ENCODE data around the gene VAC14.

The VAC14 gene

DNA sequence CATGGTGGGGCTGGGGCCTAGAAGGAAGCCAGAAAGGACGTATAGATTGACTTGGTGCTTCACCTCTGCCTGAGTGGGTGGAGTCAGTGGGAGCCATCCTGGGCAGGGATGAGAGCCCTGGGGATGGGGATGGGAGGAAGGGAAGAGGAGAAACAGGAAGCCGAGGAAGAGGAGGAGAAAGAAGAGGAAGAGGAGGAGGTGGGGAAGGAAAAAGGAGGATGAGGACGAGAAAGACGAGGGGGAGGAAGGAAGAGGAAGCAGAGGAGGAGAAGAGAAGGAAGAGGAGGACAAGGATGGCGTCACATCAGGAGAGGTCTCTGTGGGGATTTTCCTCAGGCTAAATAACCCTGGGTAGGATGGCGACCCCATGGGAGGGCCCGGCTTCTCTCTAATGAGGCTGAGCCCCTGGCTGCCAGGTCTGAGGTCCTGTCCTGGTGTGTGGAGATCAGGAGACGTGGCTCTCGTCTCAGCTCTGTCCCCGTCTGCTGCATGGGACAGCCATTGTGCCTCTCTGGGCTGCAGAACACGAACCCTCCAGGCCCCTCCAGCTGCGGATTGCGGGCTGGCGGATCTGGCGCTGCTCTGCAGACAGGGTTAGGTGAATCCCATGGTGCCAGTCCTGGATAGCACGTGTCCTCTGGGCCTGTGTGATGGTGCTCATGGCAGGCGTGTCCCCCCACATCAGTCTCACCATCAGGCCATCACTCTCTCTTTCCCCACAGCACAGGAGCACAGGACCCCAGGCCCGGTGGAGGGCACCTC, 79.6 kb downstream of the VAC14 start:
- no peak for DNase-seq

DNA sequence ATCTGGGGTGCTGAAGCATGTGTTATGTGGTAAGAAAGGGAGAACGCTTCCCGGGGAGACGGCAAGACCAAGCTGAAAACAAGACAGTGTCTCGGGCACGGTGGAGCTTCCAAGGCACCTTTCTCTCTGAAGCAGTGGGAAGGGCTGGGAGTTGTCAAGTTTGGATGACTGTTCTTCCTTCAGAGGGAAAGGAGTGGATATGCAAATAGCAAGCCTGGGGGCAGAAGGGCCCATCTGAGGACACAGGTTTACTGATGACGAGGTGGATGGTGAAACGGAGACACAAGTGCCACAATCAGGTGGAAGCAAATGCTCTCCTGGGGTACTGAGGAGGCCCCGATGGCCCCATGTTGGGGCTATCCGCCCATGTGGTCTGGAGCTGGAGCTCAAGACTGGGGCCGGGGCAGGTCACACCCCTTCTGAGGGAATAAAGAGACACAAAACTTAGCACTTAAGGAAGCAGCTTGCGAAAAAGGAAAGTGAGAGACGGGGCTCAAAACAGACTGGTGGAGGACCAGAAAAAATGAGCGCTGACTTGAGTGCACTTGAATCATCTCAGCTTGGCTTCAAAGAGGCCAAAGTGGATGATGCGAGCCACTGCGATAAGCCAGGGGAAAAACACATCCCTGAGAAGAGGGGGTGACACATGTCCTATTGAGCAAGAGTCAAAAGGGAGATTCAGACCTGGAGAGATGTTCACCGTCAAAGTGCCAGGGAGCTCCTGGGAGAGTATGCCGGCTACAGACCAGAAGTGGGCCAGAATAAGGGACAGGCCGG, 80.3 kb downstream of the VAC14 start:
- DNase-seq: no peak

DNA sequence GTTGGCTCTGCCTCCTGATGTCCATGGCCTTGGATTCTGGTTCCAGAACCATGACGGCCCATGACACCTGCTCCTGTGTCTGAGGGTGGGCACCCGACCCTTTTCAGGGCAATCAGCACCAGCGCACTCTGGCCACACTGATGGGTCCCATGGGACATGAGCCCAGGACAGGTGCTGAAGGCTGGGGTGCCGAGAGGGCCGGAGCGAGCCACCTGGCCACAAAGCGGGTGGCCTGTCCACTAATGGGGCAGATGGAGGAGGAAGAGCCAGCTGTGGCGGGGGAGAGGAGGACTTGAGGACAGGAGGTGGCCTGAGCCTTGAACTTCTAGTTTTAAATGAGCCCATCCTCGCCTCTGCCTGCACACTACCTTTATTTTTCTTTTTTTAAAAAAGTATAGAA, 83.9 kb downstream of the VAC14 start:
- DNase-seq: no peak

DNA sequence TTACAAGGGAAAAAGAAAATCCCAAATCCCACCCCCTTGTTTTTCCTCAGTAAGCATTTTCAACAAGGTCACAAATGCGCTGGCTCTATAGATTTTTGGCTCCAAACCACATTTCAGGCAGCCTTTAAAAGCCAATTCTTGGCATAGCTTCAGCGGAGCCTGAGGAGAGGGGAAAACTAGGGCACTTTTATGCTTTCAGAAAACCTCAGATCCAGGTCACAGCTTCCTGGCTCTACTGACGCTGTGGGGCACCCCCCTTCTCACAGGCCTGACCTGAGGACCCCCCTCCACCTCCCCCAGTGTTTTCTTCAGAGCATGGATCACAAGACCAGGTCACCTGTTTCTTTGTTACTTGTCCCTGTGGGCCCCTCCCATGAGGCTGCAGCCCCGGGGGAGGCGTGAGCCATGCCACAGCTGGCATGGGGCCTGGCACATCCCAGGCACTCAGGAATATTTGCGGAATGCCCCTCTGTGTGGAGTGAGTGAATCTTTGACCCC, 85.0 kb downstream of the VAC14 start:
- DNase-seq: no peak

DNA sequence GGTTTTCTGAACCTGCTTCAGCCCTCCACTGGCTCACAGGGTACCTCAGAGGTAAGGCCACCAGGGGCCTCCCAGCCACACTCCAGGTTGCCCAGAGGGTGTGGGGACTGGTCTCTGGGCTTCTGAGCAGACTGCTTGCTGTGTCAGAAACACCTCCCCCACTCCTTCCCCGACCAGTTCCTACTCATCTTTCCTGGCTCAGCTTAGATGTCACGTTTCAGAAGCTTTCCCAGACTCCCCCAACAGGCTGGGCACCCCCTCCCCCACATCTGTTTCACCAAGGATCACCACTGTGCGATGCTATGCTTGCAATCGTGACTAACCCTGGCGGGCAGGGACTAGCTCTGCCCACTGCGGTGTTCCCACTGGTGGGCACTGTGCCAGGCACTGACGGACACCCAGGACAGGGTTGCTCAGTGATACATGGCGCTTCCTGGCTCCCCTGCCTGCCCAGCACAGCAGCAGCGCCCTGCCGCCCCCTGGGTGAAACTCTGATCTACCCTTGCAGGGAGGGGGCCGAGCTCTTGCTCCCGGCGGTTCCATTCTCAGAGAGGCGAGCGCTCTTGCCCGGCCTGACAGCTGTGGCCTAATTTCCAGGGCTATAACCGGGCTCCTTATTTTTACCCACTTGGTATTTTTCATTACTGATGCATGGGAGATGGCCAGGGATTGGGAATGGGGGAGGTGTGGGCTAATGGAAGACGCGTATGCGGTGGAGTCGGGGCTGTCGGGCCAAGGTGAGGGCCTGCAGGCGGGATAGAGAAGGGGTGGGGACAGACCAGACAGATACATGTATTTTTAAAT, 85.7 kb downstream of the VAC14 start:
- DNase-seq: no peak

DNA sequence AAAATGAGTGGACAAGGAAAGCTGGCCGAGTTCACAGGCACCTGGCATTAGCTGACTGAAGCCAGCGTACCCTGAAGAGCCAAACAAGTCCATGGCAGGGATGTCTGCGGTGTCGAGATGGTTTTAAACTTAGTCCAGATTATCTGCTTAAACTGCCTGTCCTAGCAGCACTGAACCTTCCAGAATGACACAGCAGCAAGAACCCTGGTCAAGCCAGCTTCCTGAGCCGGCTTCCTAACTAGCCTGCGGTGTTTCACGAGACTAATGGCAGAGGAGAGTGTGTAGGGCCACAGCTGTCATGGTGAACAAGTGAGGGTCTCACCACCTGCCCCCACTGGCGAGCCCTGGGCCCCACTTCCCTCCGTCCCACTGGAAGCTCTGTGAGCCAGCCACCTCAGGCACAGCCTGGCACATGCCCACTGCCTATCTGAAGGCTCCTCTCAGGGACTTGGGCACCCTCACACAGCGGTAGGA, 86.3 kb downstream of the VAC14 start:
- no peak for DNase-seq

DNA sequence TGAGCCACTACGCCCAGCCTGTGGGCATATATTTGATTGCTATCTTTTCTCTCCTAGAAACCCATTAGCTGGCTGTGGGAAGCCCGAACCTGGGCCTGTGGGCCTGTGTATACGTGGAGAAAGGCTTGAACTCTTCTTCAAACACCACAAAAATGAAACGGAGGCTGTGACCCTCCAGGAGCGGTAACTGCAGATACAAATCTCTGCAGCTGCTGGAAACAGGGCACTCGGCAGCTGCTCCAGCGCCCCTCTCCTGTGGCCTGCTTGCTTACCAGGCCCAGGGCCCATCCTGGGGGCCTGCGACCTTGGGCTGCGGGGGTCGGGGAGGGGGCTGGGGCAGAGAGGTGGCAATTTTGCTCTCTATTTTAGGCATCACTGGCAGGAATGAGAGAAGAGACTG, 87.1 kb downstream of the VAC14 start:
- no peak for DNase-seq

DNA sequence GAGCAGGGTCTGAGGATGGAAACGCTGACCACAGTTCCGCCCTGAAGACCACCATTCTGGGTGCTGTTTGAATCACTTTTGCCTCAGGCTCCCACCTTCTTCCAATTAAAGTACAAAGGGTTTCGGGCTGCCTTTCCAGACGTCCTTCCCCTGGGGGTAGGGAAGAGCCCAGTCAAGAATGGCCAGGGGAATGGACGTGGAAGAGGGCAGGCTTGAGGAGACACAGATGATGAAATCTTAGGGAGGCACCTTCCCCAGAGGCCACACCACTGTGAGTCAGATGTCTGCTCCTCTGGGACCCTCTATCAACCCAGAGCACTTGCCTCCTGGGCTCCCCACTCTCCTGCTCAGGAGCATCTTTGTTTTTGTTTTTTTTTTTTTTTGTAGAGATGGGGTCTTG, 87.6 kb downstream of the VAC14 start:
- DNase-seq: no peak

DNA sequence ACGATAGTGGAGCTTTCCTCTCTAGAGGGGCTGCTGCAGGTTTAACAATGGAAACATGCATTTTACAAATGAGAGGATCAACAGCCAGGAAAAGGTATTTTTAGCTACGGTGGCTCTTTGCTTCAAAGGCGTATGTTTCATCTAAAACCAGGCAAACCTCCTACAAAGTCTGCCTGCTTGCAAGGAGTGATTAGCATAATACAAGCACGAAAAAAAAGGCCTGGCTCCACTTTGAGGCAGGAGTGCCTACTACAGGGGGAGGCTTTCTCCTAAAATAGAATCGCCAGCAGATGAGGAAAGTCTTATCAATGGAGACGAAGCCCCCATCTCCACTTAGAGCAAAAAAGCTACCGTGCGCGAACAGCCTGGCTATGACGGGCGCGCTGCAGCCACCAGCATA, 88.0 kb downstream of the VAC14 start:
- DNase-seq: no peak

DNA sequence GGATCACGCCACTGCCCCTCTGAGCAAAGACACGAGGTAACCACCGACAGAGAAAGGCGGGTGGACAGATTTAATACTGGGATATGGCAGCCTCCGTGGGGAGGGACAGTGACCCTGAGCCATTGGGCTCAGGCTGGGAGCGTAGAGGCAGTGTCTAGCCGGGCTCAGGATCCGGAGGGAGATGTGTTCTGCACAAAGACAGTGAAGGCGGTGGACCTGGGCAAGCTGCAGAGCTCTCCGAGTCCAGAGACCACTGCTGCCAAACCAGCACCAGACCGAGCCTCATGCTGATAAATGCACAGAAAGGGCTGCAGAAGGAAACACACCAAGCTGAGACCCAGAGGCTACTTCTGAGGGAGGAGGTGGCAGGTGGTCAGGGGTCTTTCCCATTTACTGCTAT, 88.6 kb downstream of the VAC14 start:
- DNase-seq: no peak

DNA sequence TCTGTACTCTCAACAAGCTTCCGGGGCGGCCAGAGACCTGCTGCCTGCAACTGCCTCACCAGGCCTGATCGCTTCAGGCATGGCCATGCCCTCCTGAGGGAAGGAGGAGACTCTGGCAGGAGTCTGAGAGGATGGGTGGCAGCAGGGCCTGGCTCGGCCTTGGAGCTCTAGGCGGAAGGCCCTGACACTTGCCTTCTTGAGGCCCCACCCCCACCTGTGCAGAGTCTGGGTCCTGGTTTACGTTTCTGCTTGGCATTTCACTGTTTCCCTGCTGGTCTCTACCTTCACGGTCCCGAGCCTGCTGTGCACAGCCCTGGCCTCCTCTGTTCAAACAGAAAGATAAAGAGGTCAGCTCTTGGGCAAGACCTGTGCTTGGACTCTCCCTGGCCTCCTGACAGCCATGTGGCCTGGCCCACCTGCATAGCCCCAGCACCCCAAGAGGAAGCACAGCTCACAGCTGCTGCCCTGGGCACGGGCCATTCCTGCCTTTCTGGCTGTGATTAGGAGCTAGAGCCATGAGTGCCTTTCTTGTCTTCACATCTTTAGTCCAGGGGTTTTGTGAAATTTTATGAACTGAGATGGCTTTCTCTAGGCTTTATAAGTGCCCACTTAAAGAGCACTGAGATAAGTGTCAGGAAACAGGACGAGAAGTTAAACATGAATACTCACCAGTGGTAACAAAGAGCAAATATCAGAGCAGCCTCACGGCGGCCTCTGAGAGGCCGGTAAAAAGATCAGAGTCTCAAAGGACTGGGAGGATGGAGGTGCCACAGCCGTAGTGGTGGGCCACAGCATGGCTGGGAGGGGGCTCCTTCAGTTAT, 89.5 kb downstream of the VAC14 start:
- no peak for DNase-seq

DNA sequence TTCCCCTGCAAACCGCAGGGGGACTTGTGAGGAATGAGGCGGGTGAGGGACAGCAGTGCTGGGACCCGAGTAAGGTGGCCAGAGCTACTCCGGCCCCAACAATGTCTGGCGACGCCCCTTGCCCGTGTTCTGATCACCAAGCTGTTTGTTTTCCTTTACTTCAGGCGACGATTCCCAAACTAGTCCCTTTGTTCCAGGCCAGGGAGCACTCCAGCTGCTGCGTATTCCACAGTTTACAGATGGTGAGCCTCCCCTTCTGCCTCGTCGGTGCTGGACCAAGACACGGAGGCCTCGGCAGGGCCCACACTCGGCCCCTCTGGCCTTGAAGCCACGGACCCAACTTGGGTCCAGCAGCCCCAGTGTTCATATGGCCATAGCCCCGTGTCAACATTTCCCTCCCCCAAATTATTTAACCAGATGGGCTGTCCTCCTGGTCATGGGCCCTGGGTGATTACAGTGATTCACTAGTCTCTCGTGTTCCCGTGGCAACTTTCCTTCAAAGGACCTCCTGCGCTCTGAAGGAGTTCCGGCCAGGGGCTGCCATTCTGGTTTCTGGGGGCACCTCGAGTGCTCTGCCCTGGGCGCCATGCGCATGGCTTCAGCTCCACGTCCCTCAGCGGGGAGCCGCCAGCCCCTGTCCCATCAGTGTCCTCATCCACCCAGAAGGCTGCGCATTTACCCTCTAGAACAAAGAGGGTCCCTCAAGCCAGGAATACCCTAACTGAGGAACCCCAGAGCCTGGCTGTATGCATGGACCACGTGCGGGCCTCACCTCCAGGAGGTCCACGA, 90.3 kb downstream of the VAC14 start:
- DNase-seq: no peak

DNA sequence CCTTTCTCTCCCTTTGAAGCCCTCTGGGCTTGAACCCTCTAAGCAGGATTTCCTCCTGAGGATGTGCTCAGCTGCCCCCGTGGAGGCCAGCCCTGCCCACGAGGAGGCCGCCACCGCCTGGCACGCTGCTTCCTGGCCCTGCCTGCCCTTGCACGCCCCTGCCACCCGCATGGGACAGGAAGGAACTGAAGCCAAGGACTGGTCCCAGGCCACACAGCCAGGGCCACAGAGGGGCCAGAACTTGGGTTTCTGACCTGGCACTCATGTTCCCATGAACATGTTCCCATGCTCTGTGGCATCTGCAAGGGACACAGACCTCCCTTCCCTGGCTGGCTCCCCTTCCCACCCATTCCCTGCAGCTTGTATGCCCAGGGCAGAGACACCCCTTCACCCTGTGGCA, 91.0 kb downstream of the VAC14 start:
- no peak for DNase-seq

DNA sequence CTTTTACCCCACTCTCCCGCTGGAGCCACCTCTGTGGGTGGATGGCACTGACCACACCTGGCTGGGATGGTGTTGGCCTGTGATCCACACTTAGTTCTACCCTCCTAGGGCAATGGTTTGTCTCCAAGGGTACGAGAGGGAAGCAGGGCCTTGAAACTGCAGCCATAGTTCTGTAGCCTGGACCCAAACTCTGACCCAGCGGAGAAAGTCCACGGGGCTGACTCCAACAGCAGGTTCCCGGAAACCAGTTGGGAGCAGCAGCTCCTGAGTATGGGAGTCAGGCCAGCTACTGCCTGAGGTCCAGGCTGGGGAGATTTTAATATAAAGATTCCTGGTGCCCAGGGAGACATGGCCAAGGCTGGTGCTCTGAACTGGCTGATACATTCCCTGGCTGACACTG, 91.5 kb downstream of the VAC14 start:
- no peak for DNase-seq

DNA sequence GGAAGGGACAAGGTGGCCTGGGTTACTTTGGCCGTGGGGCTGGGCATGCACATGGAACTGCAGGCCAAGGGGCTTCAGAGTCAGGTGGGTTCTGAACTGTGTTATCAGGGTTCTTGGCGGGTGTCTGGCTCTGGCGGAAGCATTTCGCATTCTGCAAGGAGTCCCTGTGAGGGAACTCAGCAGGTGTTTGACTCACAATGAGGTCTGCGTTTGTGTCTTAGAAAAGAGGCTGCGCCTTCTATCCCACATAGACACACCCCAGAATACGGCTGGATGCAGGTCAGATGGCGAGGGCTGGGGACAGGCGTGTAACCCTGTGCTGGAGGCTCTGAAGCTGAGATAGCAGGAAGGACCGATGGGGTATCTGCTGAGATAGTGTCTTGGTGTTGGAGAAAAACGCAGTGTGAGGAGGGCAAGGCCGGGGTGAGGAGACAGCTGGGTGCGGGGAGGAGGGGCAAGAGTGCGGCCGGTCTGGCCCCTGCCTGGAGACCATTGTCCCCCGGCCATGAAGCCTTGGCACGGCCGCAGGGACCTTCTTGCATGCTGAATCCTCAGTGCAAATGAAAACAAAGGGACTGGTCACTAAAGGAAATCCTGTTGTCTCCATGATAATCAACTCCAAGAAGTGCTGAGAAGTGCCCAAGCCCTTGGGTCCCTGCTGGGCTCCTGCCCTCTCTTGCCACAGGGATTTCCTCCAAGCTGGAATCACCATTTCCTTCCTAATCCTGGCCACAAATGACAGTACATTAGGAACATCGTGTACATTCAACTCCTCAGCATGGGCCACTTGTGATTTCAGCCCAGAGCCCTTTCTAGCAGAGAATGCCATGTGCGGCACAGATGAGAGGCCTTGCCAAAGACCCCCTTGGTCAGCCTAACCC, 92.4 kb downstream of the VAC14 start:
- DNase-seq: no peak

DNA sequence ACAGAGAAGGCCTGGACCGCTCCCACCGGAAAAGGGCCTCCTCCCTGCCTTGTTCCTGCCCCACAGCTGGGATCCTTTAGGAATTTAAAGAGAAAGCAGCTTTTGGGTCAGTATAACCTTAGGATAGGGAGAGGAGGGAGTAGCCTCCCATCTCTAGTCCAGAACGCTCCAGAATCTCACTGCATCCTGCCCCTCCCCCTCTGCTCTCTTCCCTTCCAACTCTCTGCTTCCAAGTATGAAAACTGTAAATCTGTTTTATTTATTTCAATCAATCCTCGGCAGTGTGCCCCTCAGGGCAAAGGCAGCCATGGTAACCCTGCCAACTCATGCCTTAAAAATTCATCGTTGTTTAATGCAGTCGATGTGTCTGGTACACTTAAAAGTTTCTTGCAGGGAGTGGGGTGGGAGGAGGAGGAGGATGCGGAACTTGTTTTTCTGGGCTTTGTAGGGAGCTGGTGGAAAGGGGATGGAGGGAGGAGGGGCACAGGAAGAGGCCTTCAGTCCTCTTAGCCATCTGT, 94.0 kb downstream of the VAC14 start:
- DNase-seq: no peak

DNA sequence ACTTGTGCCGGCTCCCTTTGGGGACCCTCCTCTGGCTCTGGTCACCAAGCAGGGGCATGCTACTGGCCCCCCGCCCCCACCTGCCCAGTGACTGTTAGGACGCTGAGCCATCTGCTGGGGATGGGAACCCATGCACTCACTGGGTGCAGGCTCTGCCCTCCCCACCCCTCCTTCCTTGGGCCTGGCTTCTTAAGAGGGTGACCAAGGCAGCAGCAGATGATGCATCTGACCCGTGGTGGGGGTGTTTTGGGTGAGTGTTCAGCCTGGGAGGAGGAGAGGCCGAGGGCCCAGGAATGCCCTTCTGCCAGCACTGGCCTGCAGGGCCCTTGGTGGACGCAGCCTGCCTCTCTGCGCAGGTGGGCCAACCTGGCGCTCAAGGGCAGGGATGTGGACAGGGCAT, 95.9 kb downstream of the VAC14 start:
- no peak for DNase-seq

DNA sequence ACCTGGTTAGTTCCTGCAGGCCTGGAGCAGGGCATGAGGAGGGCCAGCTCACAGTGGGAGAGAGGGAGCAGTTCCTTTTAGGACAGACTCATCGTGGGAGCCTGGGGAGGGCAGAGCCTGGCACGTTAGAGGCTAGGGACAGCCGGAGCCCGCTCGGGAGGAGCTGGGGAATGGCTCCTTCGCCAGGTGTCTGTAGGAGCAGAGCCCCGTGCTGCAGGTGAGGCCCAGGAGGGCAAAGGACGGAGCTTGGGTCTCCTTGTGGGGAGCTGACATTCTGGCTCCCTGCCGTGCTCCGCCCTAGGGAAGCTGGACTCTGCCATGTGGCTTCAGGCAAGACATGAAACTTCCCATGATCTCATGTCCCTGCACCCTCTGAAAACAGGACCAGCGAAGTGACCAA, 96.4 kb downstream of the VAC14 start:
- DNase-seq: no peak

DNA sequence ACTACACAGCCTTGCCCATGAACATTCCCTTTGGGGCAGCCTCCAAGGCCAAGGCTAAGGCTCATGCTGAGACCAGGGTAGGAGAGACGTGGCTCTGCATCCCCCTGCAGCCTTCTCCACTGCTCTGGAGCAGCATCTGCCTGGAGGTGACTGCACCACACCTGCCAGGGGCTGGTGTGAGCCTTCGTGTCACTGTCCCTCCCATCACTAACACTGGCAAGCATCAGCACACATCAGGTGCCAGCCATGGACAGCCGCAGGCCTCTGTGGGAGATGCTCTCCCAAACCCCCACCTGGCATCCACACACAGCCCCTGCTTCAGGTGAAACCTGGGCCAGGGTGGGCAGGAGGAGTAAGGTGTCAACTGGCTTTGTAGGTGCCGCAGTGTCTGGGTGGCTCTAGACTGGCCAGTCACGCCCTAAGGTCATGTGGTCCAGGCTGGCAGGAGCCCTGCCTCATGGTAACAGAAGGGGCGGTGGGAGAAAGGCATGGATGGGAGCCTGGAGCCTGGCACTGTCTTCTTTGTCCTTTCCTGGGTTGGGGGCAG, 97.0 kb downstream of the VAC14 start:
- DNase-seq: no peak
